HG02840 (cell line): Measurements from ENCODE around the gene ADAT3.

Experiments used
- ATAC-seq: cut with Tn5 transposase; IDR thresholded peaks from one replicate; pipeline ENCODE4 v1.9.1; 2021; ENCODE audit warnings: mild to moderate bottlenecking, moderate library complexity, moderate number of reproducible peaks; ENCODE audit not compliant: unreplicated experiment, low FRiP score

Gene ADAT3

DNA sequence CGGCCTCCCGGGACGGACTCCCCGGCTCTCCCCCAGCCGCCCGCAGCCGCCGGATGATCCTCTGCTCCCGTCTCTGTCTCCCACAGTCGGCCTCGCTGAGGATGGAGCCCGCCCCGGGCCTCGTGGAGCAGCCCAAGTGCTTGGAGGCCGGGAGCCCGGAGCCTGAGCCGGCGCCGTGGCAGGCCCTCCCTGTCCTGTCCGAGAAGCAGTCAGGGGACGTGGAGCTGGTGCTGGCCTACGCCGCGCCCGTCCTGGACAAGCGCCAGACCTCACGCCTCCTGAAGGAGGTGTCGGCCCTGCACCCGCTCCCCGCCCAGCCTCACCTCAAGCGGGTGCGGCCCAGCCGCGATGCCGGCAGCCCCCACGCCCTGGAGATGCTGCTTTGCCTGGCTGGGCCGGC, 6.8 kb downstream of the ADAT3 start:
- no peak for ATAC-seq

DNA sequence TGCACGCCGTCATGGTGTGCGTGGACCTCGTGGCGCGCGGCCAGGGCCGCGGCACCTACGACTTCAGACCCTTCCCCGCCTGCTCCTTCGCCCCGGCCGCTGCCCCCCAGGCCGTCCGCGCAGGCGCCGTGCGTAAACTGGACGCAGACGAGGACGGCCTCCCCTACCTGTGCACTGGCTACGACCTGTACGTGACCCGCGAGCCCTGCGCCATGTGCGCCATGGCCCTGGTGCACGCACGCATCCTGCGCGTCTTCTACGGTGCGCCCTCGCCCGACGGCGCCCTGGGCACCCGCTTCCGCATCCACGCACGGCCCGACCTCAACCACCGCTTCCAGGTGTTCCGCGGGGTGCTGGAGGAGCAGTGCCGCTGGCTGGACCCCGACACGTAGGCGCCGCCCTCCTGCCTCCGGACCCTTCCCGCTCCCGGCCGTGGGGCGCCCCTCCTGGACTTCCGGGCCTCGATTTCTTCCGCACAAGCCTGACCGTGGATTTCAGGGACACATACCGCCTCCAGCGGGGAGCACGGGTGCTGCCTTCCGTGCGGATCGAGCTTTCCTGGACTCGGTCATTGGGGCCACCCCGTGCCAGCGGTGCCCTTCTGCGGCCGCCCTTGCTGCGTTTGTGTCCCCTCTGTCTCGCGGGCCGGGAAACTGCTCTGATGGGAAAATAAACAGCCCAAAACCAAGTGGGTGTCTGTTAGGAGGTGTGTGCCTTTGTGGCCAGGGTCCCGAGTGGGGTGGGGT, 7.7 kb downstream of the ADAT3 start:
- no peak for ATAC-seq

GRCh38 chr19:1913781-1914577, 8.8 kb downstream of the ADAT3 start:
- no peak for ATAC-seq

- no peak for ATAC-seq
These were observed 9.7 kb downstream of the ADAT3 start for GRCh38 chr19:1914826-1915341.

- ATAC-seq = no peak
These were observed 11.9 kb downstream of the ADAT3 start for GRCh38 chr19:1917146-1917545.

- no peak for ATAC-seq
These were observed 12.7 kb downstream of the ADAT3 start for GRCh38 chr19:1917926-1918325.

GRCh38 chr19:1918975-1919374, 13.8 kb downstream of the ADAT3 start:
- ATAC-seq = no peak

DNA sequence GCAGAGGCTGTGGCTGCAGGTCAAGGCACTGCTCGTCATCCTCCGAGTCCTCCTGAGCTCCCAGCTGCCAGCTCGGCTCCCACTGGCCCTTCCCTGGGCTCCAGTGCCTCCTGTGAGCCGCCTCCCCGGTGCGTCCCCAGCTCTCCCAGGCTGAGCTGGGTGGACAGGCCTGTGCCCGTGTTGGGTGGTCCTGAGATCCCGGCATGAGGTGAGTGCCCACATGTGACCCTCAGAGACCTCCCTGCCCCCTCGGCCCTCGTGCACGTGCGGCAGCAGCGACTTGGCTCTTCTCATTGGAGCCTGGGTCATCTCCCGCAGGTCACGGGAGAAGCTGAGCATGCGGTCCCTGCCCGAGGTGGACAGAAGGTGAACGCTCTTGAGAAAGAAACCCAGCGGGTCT, 15.4 kb downstream of the ADAT3 start:
- ATAC-seq = no peak

DNA sequence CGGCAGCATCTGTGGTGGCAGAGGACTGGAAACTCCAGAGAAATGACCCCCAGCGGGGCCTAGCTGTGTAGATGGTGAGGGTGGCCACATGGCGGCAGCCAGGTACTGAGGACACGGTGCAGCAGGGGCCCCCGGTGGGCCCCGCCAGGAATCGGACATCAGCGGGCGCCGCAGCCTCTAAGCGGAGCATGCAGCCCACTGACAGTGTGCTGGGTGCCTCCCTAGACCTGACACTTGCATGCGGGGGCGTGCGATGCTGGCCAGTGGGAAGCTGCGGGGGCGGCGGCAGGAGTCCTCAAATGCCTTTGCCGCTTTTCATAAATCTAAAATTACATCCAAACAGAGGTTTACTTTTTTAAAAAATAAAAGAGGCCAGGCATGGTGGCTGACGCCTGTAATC, 16.1 kb downstream of the ADAT3 start:
- ATAC-seq = no peak

DNA sequence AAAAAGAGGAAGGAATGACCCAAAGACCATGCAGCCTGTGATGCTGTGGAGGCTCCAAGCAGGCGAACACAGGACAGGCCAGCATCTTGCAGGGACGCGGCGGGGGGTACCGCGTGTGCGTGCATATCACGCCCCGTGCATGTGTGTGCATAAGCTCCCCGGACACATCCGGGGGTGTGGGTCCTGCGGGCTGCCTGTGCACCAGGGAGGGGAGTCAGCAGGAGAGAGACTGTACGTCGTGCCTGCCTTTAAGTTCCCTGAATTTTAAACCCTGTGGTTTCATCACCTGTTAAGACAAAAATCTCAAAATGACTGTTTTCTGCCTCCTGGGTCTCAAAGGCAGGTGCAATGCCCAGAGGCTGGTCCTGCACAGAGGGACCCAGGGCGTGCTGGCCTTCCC, 16.6 kb downstream of the ADAT3 start:
- no peak for ATAC-seq

DNA sequence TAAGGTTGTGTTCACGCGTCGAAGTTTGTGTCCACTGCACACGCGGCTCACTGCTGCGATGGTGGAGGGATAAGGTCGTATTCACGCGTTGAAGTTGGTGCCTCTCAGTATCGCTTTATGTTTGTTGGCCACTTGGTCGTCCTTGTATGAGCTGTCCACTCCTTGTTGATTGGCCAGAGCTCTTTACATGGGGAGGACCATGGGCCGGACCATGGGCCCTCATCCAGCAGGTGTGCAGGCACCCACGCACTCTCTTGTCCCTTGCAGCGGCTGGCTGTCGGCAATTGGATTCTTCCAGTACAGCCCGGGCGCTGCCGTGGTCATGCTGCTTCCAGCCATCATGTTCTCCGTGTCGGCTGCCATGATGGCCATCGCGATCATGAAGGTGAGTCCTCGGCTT, 17.6 kb downstream of the ADAT3 start:
- ATAC-seq = no peak

- ATAC-seq = no peak
These were observed 18.1 kb downstream of the ADAT3 start for GRCh38 chr19:1923319-1923718.

GRCh38 chr19:1924320-1924961, 19.2 kb downstream of the ADAT3 start:
- ATAC-seq = no peak

DNA sequence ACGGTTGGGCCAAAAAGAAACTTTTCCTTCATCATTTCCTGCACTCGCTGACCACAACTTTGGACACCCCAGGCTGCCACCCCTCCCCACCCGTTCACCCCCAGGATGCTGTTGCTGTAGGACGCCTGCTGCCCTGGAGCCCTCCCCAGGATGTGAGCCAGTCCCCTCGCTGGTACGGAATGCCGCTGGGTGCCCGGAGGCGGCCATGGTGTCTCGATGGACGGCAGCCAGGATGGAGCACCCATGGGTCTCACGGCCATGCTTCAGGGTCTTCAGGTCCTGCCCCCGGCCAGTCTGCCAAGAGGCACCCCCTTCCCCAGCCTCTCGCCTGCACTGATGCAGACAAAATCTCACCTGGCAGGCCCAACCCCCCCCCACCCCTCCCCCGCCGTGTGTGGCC, 20.3 kb downstream of the ADAT3 start:
- ATAC-seq = no peak

GRCh38 chr19:1929021-1929742, 24.0 kb downstream of the ADAT3 start:
- no peak for ATAC-seq

GRCh38 chr19:1931445-1931844, 26.2 kb downstream of the ADAT3 start:
- ATAC-seq = no peak

- ATAC-seq = no peak
These were observed 27.2 kb downstream of the ADAT3 start for GRCh38 chr19:1932395-1932794.

GRCh38 chr19:1933244-1933643, 28.0 kb downstream of the ADAT3 start:
- no peak for ATAC-seq

GRCh38 chr19:1933942-1934341, 28.7 kb downstream of the ADAT3 start:
- ATAC-seq = no peak

- ATAC-seq = no peak
These were observed 30.4 kb downstream of the ADAT3 start for GRCh38 chr19:1935484-1936208.
